ENCODE data around the gene DCP1B.

The DCP1B gene

DNA sequence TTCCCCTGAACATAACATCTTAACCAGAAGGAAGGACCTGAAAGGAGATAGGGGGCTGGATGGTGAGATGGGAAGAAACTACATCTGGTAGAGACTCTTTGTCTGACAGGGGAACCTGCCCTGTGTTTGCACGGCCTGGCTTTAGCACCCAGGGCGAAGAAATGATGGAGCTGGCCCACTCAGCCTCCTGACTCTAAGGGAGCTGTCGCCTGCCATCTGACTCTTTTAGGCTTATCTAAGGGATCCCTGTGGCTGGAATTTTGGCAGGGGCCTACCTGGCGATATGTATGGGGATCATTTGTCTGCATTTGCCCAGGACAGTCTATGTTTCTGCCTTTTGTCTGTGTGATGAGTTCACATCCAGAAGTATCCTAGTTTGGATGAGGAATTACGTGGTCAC, 70.2 kb downstream of the DCP1B start:
- no peak for DNase-seq

- no peak for DNase-seq
Measured at GRCh38 chr12:1933342-1934051, 70.8 kb downstream of the DCP1B start.

GRCh38 chr12:1932264-1932777, 71.9 kb downstream of the DCP1B start:
- DNase-seq: no peak

GRCh38 chr12:1931642-1932041, 72.6 kb downstream of the DCP1B start:
- DNase-seq: no peak

- DNase-seq: no peak
Measured at GRCh38 chr12:1930803-1931597, 73.3 kb downstream of the DCP1B start.

- peak in 1 of 2 experiments; percentile 2 for DNase-seq
Measured at GRCh38 chr12:1929985-1930802, 74.1 kb downstream of the DCP1B start.

DNA sequence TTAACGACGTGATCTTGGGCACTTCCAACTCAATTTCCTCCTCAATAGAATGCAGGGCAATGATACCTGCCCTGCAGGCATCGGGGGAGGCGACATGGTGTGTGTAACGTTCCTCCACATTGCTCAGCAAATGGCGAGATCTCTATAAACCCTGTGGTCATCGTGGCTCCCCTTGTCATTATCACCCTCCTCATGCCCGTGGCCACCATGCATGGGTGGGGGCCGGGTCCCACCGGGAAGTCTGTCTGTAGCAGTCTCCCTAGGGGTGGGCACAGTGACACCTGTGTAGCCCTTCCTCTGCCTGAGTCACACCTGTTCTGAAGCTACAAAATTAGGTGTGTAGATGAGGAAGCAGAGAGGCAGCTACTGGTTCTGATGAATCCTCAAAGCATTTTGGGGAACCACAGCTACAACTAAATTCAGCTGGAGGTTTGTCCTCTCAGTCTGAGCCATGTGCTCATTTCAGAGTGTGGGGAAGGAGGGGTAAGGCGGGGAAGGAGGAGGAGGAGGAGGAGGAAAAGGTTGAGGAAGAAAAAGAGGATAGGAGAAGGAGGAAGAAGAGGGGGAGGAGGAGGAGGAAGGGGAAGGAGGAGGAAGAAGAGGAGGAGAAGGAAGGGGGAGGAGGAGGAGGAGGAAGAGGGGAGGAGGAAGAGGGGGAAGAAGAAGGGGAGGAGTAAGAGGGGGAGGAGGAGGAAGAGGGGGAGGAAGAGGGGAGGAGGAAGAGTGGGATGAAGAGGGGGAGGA, 74.8 kb downstream of the DCP1B start:
- DNase-seq: peak; percentile 4 to 14

GRCh38 chr12:1928439-1929121, 75.7 kb downstream of the DCP1B start:
- no peak for DNase-seq

DNA sequence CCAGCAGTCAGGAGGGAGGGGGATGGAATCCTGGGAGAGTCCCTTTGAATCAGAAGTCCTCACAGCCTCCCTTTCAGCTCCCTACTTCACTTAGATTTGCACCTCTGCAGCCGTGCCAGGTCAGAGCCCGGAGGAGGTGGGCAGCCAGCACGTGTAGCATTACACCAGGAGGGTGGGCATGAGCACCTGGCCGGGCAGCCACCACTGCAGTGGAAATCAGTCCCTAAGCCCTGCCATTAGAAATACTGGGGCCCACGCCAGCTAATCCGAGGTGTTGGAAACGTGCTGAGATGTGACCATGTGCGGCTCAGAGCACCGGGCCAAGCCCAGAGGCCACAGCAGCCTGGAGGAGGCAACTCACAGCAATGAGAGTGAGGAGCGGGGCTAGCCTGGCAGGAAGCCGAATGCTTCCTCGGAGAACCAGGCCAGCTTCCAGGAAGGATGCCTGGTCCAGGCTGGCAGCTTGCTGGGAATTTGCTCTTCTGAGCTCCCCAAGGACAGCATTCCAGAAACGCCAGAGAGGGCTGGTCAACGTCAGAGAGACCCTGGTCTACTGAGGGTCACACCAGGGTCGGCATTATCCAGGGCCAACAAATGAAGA, 76.4 kb downstream of the DCP1B start:
- DNase-seq: no peak

DNA sequence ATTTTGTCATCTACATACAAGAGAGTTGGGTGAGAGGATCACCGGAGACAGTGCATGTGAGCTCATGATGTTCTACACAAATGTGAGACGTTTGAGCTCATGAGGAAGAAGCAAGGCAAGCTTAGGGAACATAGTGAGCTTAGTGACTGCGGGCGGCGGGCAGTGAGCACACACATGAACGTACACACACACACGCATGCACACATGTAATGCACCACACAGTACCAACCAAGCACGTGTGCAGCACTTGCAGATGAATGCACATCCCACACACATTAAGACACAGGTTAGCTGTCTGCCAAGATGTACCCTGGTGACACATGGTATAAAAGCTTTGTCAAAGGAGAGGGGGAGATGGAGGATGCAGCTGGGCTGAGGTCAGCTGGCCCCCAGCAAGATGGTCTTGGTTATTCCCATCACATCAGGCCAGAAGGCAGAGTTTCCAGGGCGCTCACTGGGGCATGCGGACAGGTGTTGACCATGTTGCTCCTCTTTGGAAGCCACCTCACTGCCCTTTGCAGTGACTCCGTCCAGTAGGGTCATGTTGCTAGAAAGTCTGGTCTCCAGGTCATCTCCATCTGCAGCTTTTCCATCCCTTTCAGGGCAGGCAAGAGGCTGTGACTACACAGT, 77.1 kb downstream of the DCP1B start:
- DNase-seq: no peak

DNA sequence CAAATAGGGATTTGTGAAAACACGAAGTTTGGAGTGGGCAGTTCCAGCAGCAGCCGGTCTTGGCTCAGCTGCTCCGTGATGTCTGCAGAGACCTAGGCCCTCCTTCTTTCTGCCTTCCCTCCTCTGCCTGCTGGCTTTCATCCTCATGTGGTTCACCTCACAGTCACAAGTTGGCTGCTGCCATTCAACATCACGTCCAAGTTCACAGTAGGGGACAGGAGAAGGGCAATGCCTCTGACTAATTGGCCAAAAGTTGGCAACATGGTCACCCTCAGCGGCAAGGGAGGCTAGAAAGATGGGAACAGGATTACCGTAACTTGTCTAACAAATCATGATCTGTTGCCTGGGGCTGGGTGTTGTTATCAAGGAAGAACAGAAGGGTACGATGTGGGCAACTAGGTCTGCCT, 78.0 kb downstream of the DCP1B start:
- DNase-seq: no peak

DNA sequence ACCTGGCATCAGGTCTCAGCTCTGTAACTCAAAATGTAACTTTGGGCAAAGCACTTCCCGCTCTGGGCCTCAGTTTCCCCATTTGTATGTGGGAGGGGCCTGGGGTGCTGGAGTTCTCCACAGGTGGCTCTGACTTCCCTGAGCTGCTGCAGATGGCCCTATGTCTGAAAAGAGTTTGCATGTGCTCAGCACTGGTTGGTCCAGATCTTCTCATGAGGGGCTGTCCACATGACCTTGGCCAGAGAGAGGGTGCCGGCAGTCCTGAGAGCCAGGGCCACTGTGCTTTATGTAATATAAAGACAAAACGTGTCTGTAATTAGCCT, 78.6 kb downstream of the DCP1B start:
- DNase-seq: no peak

DNA sequence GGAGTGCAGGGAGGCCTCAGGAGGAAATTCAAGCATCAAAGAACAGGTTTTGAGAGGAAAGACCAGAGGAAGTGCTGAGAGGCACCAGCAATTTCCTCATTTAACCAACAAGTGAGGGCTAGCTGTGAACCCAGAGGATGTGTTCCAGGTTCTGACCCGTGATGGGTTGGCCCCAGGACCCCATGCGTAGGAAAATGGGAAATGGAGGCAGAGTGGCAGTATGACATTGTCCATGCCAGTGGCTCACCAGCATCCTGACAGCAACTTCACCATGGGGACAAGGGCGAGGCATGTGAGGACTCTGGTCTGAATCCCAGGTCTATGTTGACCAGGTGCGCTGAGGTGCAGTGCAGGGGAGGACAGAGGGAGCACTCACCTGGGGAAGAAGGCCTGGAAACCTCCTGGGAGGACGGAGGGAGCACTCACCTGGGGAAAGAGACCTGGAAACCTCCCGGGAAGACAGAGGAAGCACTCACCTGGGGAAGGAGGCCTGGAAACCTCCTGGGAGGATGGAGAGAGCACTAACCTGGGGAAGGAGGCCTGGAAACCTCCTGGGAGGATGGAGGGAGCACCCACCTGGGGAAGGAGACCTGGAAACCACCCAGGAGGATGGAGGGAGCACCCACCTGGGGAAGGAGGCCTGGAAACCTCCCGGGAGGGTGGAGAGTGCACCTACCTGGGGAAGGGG, 79.1 kb downstream of the DCP1B start:
- DNase-seq: peak; percentile 10 to 35

DNA sequence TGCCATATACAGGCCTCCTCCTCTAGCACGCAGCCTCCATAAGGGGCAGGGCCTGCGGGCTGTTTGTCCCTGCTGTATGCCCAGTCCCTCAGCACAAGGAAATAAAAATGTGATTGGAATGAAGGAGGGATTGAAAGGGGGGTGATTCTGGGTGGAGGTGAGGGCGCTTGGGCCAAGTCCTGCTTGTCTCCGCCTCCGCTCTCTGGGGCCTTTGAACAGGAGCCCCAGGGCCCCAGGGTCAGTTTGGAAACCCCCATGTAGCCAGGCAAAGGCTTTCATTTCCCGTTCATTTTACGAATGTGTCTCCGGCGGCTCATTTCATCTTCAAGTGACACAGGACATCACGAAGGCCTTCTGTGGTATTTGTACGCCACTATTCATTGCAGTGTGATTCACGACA, 81.3 kb downstream of the DCP1B start:
- DNase-seq: no peak

DNA sequence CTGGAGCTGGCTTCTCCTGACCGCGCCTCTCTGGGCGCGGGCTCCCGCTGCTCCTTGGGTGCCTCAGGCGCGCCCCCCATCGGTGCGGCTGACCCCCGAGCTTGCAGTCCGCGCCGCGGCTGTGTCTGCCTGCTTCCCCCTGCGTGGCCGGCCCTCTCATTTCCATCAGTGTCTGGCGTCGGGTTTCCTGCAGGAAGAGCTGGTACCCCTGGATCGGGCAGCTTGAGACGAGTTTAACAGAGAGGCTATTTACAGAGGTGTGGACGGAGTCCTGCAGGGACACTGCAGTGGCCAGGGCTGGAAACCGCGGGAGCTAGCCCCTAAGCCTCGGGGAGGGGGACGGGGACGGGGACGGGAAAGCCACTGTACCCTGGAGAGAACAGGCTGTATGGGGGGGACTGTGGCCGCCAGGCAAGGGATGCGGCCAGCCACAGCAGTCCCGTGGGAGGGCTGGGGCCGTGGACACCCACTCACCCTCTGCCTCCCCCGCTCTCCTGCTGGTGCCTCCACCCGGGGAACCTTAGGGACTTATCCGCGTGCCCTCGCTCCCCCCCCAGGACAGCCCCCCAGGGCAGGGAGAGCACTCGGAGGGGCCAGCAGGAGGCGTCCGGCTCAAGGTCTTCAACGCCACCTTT, 82.1 kb downstream of the DCP1B start:
- DNase-seq: no peak

DNA sequence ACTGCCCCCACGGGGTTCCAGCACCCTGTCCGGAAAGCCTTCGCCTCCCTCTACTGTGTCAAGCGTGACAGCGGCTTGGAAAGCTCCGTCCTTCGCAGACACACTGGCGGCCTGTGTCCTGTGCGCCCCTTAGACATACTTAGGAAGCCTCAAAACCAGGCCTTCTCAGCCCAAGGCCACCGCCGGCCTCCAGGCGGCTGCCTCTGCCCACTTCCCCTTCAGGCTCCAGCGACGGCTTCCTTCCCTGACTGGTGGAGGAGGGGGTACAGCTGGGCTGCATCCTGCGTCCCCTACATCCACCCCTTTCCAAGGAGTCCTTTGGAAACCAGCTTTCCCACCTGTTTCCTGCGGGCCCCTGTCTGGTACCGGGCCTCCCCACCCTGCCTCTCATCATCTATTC, 83.3 kb downstream of the DCP1B start:
- peak; percentile 66 to 71 for DNase-seq

DNA sequence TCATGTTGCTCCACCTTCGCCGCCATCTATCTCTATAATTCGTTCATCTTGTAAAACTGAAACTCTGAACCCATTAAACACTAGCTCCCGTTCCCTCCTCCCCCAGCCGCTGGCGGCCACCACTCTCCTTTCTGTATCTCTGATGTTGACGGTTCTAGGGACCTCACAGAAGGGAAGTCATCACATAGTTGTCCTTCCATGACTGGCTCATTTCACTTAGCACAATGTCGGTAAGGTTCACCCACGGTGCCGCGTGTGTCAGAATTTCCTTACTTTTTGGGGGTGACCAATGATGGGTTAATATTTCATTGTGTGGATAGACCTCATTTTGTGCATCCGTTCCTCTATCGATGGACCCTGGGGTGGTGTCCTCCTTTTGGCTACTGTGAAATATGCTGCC, 83.8 kb downstream of the DCP1B start:
- DNase-seq: no peak

DNA sequence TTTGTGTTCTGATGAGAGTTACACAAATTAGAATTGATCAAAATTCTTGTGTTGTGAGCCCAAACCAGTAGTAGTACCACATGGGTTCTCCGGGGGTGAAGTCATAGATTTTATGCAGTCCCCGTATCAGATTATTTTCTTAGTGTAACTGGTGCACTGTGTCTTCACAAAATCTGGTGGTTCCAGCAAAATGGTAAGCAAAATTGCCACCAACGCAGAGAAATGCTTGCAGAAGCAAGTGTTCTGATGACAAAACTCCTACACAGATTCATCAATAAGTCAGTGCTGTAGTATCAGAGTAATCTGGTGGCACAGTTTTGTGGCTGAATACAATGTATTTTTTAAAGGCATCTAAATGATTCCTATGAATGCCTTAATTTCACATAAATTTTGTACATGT, 84.5 kb downstream of the DCP1B start:
- no peak for DNase-seq

- no peak for DNase-seq
Measured at GRCh38 chr12:1919284-1919683, 85.0 kb downstream of the DCP1B start.

DNA sequence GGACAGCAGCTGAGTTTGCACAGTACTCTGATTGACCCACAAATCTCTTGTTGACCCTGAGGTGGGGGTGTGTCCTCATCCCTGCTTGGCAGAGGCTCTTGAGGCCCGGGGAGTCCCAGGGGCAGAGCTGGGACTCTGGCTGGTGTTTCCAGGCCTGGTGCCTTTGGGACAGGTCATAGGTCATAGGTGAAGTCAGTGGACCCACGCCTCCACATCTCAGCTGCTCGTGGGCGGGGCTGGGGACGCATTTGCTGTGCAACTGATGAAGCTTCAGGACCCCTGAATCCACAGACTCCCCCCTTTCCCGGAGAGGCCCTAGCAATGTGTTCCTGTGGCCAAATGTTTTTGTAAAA, 85.4 kb downstream of the DCP1B start:
- no peak for DNase-seq
